Midbrain (tissue), 1 donor: ENCODE measurements around the gene TNKS1BP1.

Experiments
- DNase-seq: peaks from one replicate; lab custom pipeline; 2025; lab: John Stamatoyannopoulos, UW

The TNKS1BP1 gene

DNA sequence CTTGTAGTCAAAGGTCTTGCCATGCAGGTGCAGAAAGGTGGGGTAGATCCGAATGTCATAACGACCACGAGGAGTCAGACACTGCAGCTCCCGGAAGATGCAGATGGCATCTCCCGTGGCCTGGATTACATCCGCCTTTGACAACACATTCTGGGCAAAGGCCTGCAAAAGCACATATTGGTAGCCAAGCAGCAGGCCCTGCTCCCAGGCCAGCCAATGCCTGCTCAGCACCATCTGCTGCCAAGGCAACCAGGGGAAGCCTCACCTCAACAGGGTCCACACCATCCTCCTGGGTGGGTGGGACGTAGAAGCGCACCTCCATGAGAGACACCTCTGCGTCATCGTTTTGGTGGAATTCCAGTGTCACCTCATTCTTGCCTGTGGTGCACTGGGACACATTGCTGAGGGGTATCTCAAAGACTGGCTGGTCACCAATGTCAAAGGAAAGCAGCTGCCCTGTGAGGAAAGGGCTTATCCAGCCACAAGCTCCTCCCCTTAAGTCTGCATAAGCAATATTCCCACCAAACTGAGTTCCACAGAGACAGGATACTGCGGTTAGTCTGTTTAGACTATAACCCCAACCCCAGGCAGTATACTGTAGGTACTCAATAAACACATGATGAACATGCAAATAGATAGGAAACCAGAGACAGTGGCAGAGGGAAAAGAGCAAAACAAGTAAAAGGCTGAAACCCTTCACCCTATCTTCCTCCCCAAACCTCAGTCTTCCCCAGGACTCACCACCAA, 8.1 kb upstream of the TNKS1BP1 start:
- DNase-seq = no peak

DNA sequence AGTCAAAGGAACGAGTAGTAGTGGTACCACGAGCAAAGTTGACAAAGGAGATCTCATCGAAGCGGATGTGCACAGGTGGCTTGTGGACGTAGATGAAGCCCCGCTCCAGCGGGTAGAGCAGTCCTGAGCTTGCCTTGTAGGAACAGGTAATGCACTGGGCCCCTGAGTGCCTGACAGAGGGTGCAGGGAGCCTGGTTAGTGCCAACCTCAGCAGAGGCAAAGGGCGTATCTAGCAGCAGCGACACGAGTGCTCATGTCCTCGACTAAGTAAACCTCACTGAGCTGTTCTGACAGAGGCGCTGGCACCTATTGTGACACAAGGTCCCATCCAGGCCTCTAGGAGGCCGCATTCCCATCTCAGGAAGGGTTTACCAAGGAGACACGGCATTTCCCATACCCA, 7.0 kb upstream of the TNKS1BP1 start:
- no peak for DNase-seq

GRCh38 chr11:57330029-57330428, 5.3 kb upstream of the TNKS1BP1 start:
- no peak for DNase-seq

GRCh38 chr11:57327721-57328120, 3.0 kb upstream of the TNKS1BP1 start:
- DNase-seq = no peak

- DNase-seq = no peak
Observed at GRCh38 chr11:57325735-57326048, 940 bp upstream of the TNKS1BP1 start.

DNA sequence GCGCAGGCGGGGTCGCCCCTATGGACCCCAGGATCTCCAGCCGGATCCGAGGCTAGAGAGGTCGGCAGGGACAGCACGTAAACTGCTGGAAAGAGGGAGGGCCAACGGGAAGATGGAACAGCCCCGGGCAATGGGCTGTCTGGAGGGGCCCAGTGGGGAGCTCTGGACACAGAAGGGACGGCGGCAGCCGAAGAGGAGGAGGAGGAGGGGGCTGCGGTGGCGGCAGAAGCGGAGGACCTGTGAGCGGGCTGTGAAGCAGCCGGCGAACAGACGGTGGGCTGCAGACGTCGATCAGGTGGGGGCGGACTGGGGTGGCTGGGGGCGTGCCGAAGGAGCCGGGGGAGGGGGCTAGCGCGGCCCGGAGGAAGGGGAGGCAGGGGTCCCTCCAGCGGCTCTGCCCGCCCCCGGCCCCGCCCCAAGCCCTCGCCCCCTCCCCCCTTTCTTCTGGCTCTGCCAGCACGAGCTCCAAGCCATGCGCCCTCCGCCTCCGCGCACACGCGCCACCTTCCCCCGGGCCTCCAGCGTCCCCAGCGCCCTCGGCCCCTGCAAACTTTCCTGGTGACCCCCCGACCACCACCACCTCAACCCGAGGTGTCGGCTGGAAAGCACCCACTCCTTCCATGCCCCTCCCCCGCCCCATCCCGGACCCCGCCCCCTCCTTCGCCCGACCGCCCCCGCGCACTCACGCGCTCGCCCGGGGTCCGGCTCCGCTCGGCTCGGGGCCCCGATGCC, 432 bp downstream of the TNKS1BP1 start:
- peak; percentile 55 for DNase-seq

DNA sequence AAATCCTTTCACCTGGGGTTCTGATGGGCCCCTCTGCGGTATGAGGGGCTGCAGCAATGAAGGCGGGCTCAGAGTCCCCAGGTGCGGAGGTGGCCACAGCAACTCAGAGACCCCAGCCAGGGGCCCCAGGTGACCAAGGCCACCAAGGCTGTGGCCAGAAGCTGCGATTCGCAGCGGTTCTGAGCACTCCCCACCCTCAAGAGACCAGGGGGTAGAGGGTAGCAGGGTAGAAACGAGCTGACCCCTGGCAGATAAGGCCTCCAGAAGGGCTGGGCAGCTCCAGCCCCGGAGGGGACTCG, 948 bp downstream of the TNKS1BP1 start:
- DNase-seq = no peak

- no peak for DNase-seq
Observed at GRCh38 chr11:57323167-57323854, 1.4 kb downstream of the TNKS1BP1 start.

- DNase-seq = peak; percentile 58
Observed at GRCh38 chr11:57322256-57323166, 2.2 kb downstream of the TNKS1BP1 start.

- DNase-seq = no peak
Observed at GRCh38 chr11:57321388-57322255, 3.1 kb downstream of the TNKS1BP1 start.

- no peak for DNase-seq
Observed at GRCh38 chr11:57320719-57321387, 3.9 kb downstream of the TNKS1BP1 start.

GRCh38 chr11:57320067-57320718, 4.6 kb downstream of the TNKS1BP1 start:
- DNase-seq = no peak

- peak; percentile 14 for DNase-seq
Observed at GRCh38 chr11:57318178-57318577, 6.6 kb downstream of the TNKS1BP1 start.

- no peak for DNase-seq
Observed at GRCh38 chr11:57316017-57316416, 8.7 kb downstream of the TNKS1BP1 start.

- DNase-seq = no peak
Observed at GRCh38 chr11:57315491-57315890, 9.3 kb downstream of the TNKS1BP1 start.

GRCh38 chr11:57314221-57314973, 10.4 kb downstream of the TNKS1BP1 start:
- no peak for DNase-seq

DNA sequence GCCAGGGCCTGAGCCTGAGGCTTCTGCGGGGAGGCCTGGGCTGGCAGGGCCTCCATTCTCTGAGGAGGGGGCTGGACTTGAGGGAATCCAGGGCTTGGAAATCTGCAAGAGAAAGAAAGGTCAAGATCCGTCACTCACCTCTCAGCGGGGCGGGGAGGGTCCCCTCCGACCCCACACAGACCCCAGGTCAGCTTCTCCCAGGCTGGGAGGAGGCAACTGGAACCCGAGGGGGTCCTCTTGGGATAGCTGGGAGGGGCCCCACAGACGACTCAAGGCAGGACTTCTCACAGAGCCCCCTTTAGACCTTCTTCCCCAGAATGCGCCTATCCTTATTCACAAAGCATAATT, 11.0 kb downstream of the TNKS1BP1 start:
- DNase-seq = no peak

DNA sequence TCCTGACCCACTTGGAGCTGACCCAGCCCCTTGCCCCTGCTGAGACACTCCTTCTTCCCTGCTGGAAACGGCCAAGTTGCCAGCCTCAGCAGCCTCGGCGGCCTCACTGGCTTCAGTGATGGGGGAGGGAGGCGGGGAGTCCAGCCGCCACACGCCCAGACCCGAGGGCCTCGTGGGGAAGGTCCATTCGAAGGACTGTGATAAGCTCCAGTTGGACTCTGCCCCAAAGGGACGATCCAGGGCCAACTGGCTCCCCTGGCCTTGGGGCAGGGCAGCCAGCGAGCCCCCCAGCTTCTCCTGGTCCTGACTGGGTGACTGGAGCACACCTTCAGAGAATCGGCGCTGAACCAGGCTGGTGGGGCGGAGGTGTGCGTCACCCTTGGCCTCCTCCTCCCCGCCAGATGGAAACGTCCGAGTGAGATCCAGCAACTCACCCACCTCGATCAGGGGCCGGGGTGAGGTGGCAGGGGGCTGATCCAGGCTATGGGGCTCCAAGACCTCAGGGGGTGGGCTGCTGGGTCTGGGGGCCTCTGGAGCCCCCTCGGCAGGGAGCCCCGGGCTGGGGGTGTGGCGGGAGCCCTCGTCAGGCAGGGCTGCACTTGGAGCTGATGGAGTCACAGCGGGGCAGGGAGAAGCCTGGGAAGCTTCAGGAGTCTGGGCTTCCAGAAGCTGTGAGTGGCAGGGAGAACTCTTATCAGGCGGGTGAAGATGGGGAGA, 11.5 kb downstream of the TNKS1BP1 start:
- DNase-seq = no peak

- no peak for DNase-seq
Observed at GRCh38 chr11:57312511-57313021, 12.2 kb downstream of the TNKS1BP1 start.
